KMS-11 (cell line): ENCODE results near the gene NOD2.

Experiments
- H2AFZ ChIP-seq: fragments of 200-600 bp; sonication (generic); 2 replicates; pipeline ENCODE4 v1.6.1; 2016; ENCODE audit warnings: antibody characterized with exemption, mixed run types, low read depth
- H3K27ac ChIP-seq: fragments of 200-600 bp; sonication (generic); 2 replicates; pipeline ENCODE4 v1.6.1; 2016; ENCODE audit warnings: mild to moderate bottlenecking, mixed run types
- H3K27me3 ChIP-seq: fragments of 200-600 bp; sonication (generic); 2 replicates; pipeline ENCODE4 v1.6.1; 2017; ENCODE audit warnings: mild to moderate bottlenecking, low read depth, mixed run types, moderate library complexity; ENCODE audit not compliant: insufficient read depth
- H3K36me3 ChIP-seq: fragments of 200-600 bp; sonication (generic); 2 replicates; pipeline ENCODE4 v1.6.1; 2017; ENCODE audit warnings: mild to moderate bottlenecking, mixed run types; ENCODE audit not compliant: insufficient read depth
- H3K4me1 ChIP-seq: fragments of 200-600 bp; sonication (generic); 2 replicates; pipeline ENCODE4 v1.6.1; 2016; ENCODE audit warnings: mild to moderate bottlenecking, low read depth, mixed run types; ENCODE audit not compliant: poor library complexity, severe bottlenecking
- H3K4me2 ChIP-seq: fragments of 200-600 bp; sonication (generic); 2 replicates; pipeline ENCODE4 v1.7.0; 2016; ENCODE audit warnings: mild to moderate bottlenecking, mixed run types
- H3K4me3 ChIP-seq: fragments of 200-600 bp; sonication (generic); IDR thresholded peaks from 2 replicates; pipeline ENCODE4 v1.6.1; 2017; ENCODE audit warnings: low read depth, low read length, mixed read lengths; ENCODE audit not compliant: insufficient read depth
- H3K79me2 ChIP-seq: fragments of 200-600 bp; sonication (generic); 2 replicates; pipeline ENCODE4 v1.6.1; 2016; ENCODE audit warnings: low read depth, mixed run types; ENCODE audit not compliant: insufficient read depth
- H3K9ac ChIP-seq: fragments of 200-600 bp; sonication (generic); 2 replicates; pipeline ENCODE4 v1.6.1; 2016; ENCODE audit warnings: mild to moderate bottlenecking, mixed run types
- H4K20me1 ChIP-seq: fragments of 200-600 bp; sonication (generic); 2 replicates; pipeline ENCODE4 v1.6.1; 2016; ENCODE audit warnings: mild to moderate bottlenecking, mixed run types; ENCODE audit not compliant: insufficient read depth
- CTCF ChIP-seq: fragments of 200-600 bp; sonication (generic); conservative IDR thresholded peaks from 2 replicates; pipeline ENCODE4 v1.6.1; 2017; ENCODE audit warnings: low read depth, mild to moderate bottlenecking, antibody characterized with exemption, low read length, moderate library complexity, mixed read lengths

The NOD2 gene

GRCh38 chr16:50767197-50767596, 73.8 kb downstream of the NOD2 start:
- Histone ChIP-seq H3K27me3 (no peaks in the 10 kb centered on the region), H3K4me1 (no peaks in the 10 kb centered on the region), H3K4me2 (no peak overlapping the region), H4K20me1 (no peaks in the 10 kb centered on the region), H2AFZ (no peak overlapping the region), H3K36me3 (no peaks in the 10 kb centered on the region), H3K79me2 (no peaks in the 10 kb centered on the region), H3K9ac (no peak overlapping the region), H3K4me3 (no peak overlapping the region), H3K27ac (no peak overlapping the region)
- TF ChIP-seq CTCF: no peak

GRCh38 chr16:50771366-50771765, 78.0 kb downstream of the NOD2 start:
- no peak overlapping the region for H3K9ac ChIP-seq
- no peak overlapping the region for H2AFZ ChIP-seq
- H3K4me2 ChIP-seq: no peak overlapping the region
- no peaks in the 10 kb centered on the region for H3K27me3 ChIP-seq
- no peaks in the 10 kb centered on the region for H3K4me1 ChIP-seq
- H3K79me2 ChIP-seq: no peaks in the 10 kb centered on the region
- H3K36me3 ChIP-seq: no peaks in the 10 kb centered on the region
- no peaks in the 10 kb centered on the region for H4K20me1 ChIP-seq
- TF ChIP-seq CTCF: no peak
- no peak overlapping the region for H3K4me3 ChIP-seq
- H3K27ac ChIP-seq: no peak overlapping the region

- no peaks in the 10 kb centered on the region for H3K4me1 ChIP-seq
- H3K4me3 ChIP-seq: no peak overlapping the region
- no peak overlapping the region for H3K4me2 ChIP-seq
- H3K79me2 ChIP-seq: no peaks in the 10 kb centered on the region
- H3K27me3 ChIP-seq: no peaks in the 10 kb centered on the region
- H3K27ac ChIP-seq: no peak overlapping the region
- H3K9ac ChIP-seq: no peak overlapping the region
- H2AFZ ChIP-seq: no peak overlapping the region
- H4K20me1 ChIP-seq: no peaks in the 10 kb centered on the region
- H3K36me3 ChIP-seq: no peaks in the 10 kb centered on the region
- no peak for TF ChIP-seq CTCF
Observed at GRCh38 chr16:50774405-50774804, 81.0 kb downstream of the NOD2 start.

GRCh38 chr16:50774960-50775359, 81.6 kb downstream of the NOD2 start:
- Histone ChIP-seq H3K27ac (no peak overlapping the region), H4K20me1 (no peaks in the 10 kb centered on the region), H3K4me3 (no peak overlapping the region), H3K4me2 (no peak overlapping the region), H3K27me3 (no peaks in the 10 kb centered on the region), H3K36me3 (no peaks in the 10 kb centered on the region), H3K79me2 (no peaks in the 10 kb centered on the region), H3K4me1 (no peaks in the 10 kb centered on the region), H3K9ac (no peak overlapping the region), H2AFZ (no peak overlapping the region)
- no peak for TF ChIP-seq CTCF

GRCh38 chr16:50776037-50776436, 82.6 kb downstream of the NOD2 start:
- no peak overlapping the region for H3K27ac ChIP-seq
- no peak overlapping the region for H3K4me3 ChIP-seq
- H3K4me2 ChIP-seq: no peak overlapping the region
- no peaks in the 10 kb centered on the region for H3K27me3 ChIP-seq
- no peaks in the 10 kb centered on the region for H4K20me1 ChIP-seq
- no peaks in the 10 kb centered on the region for H3K36me3 ChIP-seq
- no peak for TF ChIP-seq CTCF
- H3K9ac ChIP-seq: no peak overlapping the region
- H3K79me2 ChIP-seq: no peaks in the 10 kb centered on the region
- H3K4me1 ChIP-seq: no peaks in the 10 kb centered on the region
- no peak overlapping the region for H2AFZ ChIP-seq
